Measurements from ENCODE around the gene CPLX3. TPM values are rescaled to one million over a fixed set of nuclear protein-coding genes. Genes with fewer than 3 reads are reported as not detected.

The CPLX3 gene
- total and polyA plus RNA-seq, 10 of the 15 experiments (the other 5 are each of a cell fraction or from before 2014, with no cell fraction given): 0.02 to 0.04 TPM; not detected in 8

GRCh38 chr15:74781431-74782258 lies 44.8 kb upstream of the CPLX3 start, which contains the start of gene CSK (continued):
- TF ChIP-seq NRF1 (conservative IDR thresholded peaks at IDR 0.05; ENCODE audit: low read depth, low read length) (peak; percentile 57), EGR1 (IDR thresholded peaks at IDR 0.05; ENCODE audit: borderline replicate concordance in 1 of 2, low read depth in 2 of 2, low read length in 2 of 2) (peak in 1 of 2 experiments; percentile 91; a peak in 2 of 3 replicates), CBX5 (IDR thresholded peaks at IDR 0.05; ENCODE audit: low read depth) (no peak), MTA3 (IDR thresholded peaks at IDR 0.05; ENCODE audit: borderline replicate concordance, low read length) (no peak), PRDM15 (CRISPR knock-in tag; IDR thresholded peaks at IDR 0.05) (no peak), ZNF207 (IDR thresholded peaks at IDR 0.05; ENCODE audit: borderline replicate concordance) (peak; percentile 52; the same call in 1 of the 2 replicates), SUZ12 (IDR thresholded peaks at IDR 0.05; ENCODE audit: unreplicated experiment) (no peak), MEF2B (IDR thresholded peaks at IDR 0.05; ENCODE audit: partially characterized antibody, poor library complexity, severe bottlenecking) (peak; percentile 79), CBFB (IDR thresholded peaks at IDR 0.05; ENCODE audit: low read depth) (no peak), CHD2 (IDR thresholded peaks at IDR 0.05; ENCODE audit: borderline replicate concordance, low read depth, low read length) (peak; percentile 79), SMC3 (IDR thresholded peaks at IDR 0.05; ENCODE audit: borderline replicate concordance, low read length) (peak; percentile 12; the same call in 1 of the 2 replicates)

Data from GM12878 (cell line).